Measurements from ENCODE around the gene RGS1. TPM values are rescaled to one million over a fixed set of nuclear protein-coding genes. Genes with fewer than 3 reads are reported as not detected.

The RGS1 gene
- total RNA-seq, 1 experiment from 2014 or later, result not detected

GRCh38 chr1:192578144-192578909 lies 2.8 kb downstream of the RGS1 start:
- no peak for TF ChIP-seq SIN3A (IDR thresholded peaks at IDR 0.05; ENCODE audit: borderline replicate concordance, insufficient read depth, low read depth, low read length)
- TF ChIP-seq POLR2AphosphoS5 (IDR thresholded peaks at IDR 0.05; ENCODE audit: low read depth, low read length), result no peak
- TF ChIP-seq, protein P1, sequence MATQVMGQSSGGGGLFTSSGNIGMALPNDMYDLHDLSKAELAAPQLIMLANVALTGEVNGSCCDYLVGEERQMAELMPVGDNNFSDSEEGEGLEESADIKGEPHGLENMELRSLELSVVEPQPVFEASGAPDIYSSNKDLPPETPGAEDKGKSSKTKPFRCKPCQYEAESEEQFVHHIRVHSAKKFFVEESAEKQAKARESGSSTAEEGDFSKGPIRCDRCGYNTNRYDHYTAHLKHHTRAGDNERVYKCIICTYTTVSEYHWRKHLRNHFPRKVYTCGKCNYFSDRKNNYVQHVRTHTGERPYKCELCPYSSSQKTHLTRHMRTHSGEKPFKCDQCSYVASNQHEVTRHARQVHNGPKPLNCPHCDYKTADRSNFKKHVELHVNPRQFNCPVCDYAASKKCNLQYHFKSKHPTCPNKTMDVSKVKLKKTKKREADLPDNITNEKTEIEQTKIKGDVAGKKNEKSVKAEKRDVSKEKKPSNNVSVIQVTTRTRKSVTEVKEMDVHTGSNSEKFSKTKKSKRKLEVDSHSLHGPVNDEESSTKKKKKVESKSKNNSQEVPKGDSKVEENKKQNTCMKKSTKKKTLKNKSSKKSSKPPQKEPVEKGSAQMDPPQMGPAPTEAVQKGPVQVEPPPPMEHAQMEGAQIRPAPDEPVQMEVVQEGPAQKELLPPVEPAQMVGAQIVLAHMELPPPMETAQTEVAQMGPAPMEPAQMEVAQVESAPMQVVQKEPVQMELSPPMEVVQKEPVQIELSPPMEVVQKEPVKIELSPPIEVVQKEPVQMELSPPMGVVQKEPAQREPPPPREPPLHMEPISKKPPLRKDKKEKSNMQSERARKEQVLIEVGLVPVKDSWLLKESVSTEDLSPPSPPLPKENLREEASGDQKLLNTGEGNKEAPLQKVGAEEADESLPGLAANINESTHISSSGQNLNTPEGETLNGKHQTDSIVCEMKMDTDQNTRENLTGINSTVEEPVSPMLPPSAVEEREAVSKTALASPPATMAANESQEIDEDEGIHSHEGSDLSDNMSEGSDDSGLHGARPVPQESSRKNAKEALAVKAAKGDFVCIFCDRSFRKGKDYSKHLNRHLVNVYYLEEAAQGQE (IDR thresholded peaks at IDR 0.05; ENCODE audit: insufficient read depth in 1 of 2, low read depth in 2 of 2, low read length in 1 of 2), result no peak
- no peak for TF ChIP-seq TCF7L2 (IDR thresholded peaks at IDR 0.05; ENCODE audit: low read depth, low read length)
- TF ChIP-seq CTCF (IDR thresholded peaks at IDR 0.05), result no peak
- intact Hi-C loops (cut with micrococcal nuclease; ENCODE audit: unreplicated experiment), result no loop called here
- DNase-seq (ENCODE audit: low read depth, low spot score) (no peak), ATAC-seq (no peak)
- Histone ChIP-seq H3K9me3 (ENCODE audit: control insufficient read depth, insufficient read depth, low read depth, low read length) (no peaks in the 10 kb centered on the region), H3K4me3 (ENCODE audit: low read depth in 2 of 2, low read length in 2 of 2) (no peak overlapping the region), H3K4me1 (ENCODE audit: control insufficient read depth, insufficient read depth, low read length) (no peaks in the 10 kb centered on the region), H3K27ac (ENCODE audit: low read length) (no peak overlapping the region), H3K27me3 (ENCODE audit: control insufficient read depth, insufficient read depth, low read length) (no peaks in the 10 kb centered on the region), H3K36me3 (ENCODE audit: control insufficient read depth, insufficient read depth, low read length) (no peaks in the 10 kb centered on the region)
- ChIA-PET CTCF (no interaction called here), POLR2A (no interaction called here)
- in situ Hi-C loops (cut with HindIII; ENCODE audit: low pct_unique_long_range_greater_than_20kb, low sequenced_read_pairs), result no loop called here
- BruUV-seq (replicated peaks), result no TSS peak

DNA sequence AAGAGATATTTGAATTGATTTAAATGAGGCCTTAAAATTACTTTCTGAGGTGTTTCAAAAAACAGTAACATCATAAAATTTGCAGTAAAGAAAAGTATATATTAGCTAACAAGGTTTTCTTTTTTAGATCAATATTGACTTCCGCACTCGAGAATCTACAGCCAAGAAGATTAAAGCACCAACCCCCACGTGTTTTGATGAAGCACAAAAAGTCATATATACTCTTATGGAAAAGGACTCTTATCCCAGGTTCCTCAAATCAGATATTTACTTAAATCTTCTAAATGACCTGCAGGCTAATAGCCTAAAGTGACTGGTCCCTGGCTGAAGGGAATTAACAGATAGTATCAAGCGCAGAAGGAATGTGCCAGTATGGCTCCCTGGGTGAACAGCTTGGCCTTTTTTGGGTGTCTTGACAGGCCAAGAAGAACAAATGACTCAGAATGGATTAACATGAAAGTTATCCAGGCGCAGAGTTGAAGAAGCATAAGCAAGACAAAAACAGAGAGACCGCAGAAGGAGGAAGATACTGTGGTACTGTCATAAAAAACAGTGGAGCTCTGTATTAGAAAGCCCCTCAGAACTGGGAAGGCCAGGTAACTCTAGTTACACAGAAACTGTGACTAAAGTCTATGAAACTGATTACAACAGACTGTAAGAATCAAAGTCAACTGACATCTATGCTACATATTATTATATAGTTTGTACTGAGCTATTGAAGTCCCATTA lies 3.6 kb downstream of the RGS1 start:
- Histone ChIP-seq H3K4me3 (ENCODE audit: low read depth in 2 of 2, low read length in 2 of 2) (no peak overlapping the region), H3K27me3 (ENCODE audit: control insufficient read depth, insufficient read depth, low read length) (no peaks in the 10 kb centered on the region), H3K9me3 (ENCODE audit: control insufficient read depth, insufficient read depth, low read depth, low read length) (no peaks in the 10 kb centered on the region), H3K4me1 (ENCODE audit: control insufficient read depth, insufficient read depth, low read length) (no peaks in the 10 kb centered on the region), H3K27ac (ENCODE audit: low read length) (no peak overlapping the region), H3K36me3 (ENCODE audit: control insufficient read depth, insufficient read depth, low read length) (no peaks in the 10 kb centered on the region)
- DNase-seq (ENCODE audit: low read depth, low spot score), result no peak
- in situ Hi-C loops (cut with HindIII; ENCODE audit: low pct_unique_long_range_greater_than_20kb, low sequenced_read_pairs) (no loop called here), intact Hi-C loops (cut with micrococcal nuclease; ENCODE audit: unreplicated experiment) (no loop called here)
- ChIA-PET POLR2A (no interaction called here), CTCF (no interaction called here)
- TF ChIP-seq, protein P1 (IDR thresholded peaks at IDR 0.05; ENCODE audit: insufficient read depth in 1 of 2, low read depth in 2 of 2, low read length in 1 of 2), result no peak
- TF ChIP-seq SIN3A (IDR thresholded peaks at IDR 0.05; ENCODE audit: borderline replicate concordance, insufficient read depth, low read depth, low read length), result no peak
- no peak for TF ChIP-seq CTCF (IDR thresholded peaks at IDR 0.05)
- TF ChIP-seq POLR2AphosphoS5 (IDR thresholded peaks at IDR 0.05; ENCODE audit: low read depth, low read length), result no peak
- TF ChIP-seq TCF7L2 (IDR thresholded peaks at IDR 0.05; ENCODE audit: low read depth, low read length), result no peak
- ATAC-seq, result no peak
- BruUV-seq (replicated peaks), result no TSS peak

Data from Panc1 (cell line).